Type B pancreatic cell (in vitro differentiated cells): ENCODE results near the gene NEU4. TPM values are rescaled to one million over a fixed set of nuclear protein-coding genes. Genes with fewer than 3 reads are reported as not detected.
"Not testable (repeated sequence)": the region's sequence is repeated elsewhere in the genome, so short reads cannot be mapped to it uniquely, and the experiment has no call there.

Source experiments
- DNase-seq: peaks from one replicate; pipeline ENCODE4 v3.0.0; 2021; ENCODE audit warnings: mixed read lengths; ENCODE audit not compliant: unreplicated experiment; ENCODE audit errors: extremely low spot score
- H3K27ac Mint-ChIP-seq: 2 replicates; pipeline ENCODE4 v1.8.0; 2021; ENCODE audit warnings: mild to moderate bottlenecking, mixed read lengths
- H3K27me3 Mint-ChIP-seq: 2 replicates; pipeline ENCODE4 v1.8.0; 2021; ENCODE audit warnings: mixed read lengths
- H3K36me3 Mint-ChIP-seq: 2 replicates; pipeline ENCODE4 v1.8.0; 2021; ENCODE audit warnings: mixed read lengths
- H3K4me1 Mint-ChIP-seq: one replicate; pipeline ENCODE4 v1.8.0; 2021; ENCODE audit warnings: mixed read lengths; ENCODE audit not compliant: unreplicated experiment
- H3K4me3 Mint-ChIP-seq: 2 replicates; pipeline ENCODE4 v1.8.0; 2021; ENCODE audit warnings: mild to moderate bottlenecking, mixed read lengths
- H3K9me3 Mint-ChIP-seq: 2 replicates; pipeline ENCODE4 v1.8.0; 2021; ENCODE audit warnings: mixed read lengths
- total RNA-seq: library from RNA; stranded (reverse); gene quantifications from 2 replicates; pipeline ENCODE4 v1.2.1, GENCODE V29; 2021; ENCODE audit warnings: low replicate concordance
- TF ChIP-seq, protein P1 (sequence below): fragments of 200-600 bp; sonication (generic); conservative IDR thresholded peaks from 2 replicates; pipeline ENCODE4 v1.5.0; 2021; ENCODE audit warnings: antibody characterized with exemption, mild to moderate bottlenecking

NEU4 gene
- total RNA-seq, 1 donor from 2014 or later, result 0.51 TPM

DNA sequence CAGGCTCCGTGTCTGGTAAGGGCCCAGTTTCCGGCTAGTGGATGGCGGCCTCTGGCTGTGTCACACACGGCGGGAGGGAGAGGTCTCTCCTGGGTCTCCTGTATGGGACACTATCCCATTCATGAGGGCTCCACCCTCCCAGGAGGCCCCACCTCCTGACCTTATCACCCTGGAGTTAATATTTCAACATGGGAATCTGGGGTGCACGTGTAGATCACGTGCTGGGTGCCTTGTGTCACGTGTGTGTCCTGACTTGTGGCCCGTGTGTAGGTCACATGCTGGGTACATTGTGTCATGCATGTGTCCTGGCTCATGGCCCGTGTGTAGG is 9.9 kb downstream of the NEU4 start:
- TF ChIP-seq, protein P1, sequence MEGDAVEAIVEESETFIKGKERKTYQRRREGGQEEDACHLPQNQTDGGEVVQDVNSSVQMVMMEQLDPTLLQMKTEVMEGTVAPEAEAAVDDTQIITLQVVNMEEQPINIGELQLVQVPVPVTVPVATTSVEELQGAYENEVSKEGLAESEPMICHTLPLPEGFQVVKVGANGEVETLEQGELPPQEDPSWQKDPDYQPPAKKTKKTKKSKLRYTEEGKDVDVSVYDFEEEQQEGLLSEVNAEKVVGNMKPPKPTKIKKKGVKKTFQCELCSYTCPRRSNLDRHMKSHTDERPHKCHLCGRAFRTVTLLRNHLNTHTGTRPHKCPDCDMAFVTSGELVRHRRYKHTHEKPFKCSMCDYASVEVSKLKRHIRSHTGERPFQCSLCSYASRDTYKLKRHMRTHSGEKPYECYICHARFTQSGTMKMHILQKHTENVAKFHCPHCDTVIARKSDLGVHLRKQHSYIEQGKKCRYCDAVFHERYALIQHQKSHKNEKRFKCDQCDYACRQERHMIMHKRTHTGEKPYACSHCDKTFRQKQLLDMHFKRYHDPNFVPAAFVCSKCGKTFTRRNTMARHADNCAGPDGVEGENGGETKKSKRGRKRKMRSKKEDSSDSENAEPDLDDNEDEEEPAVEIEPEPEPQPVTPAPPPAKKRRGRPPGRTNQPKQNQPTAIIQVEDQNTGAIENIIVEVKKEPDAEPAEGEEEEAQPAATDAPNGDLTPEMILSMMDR, result no peak
- no peak overlapping the region for H3K27ac Mint-ChIP-seq
- no peak overlapping the region for H3K4me3 Mint-ChIP-seq
- peak; percentile 39 for DNase-seq
- peaks cover 2% of the 10 kb centered on the region for H3K4me1 Mint-ChIP-seq
- H3K27me3 Mint-ChIP-seq, result peaks cover 8% of the 10 kb centered on the region
- no peaks in the 10 kb centered on the region for H3K36me3 Mint-ChIP-seq
- peaks cover 3% of the 10 kb centered on the region for H3K9me3 Mint-ChIP-seq

DNA sequence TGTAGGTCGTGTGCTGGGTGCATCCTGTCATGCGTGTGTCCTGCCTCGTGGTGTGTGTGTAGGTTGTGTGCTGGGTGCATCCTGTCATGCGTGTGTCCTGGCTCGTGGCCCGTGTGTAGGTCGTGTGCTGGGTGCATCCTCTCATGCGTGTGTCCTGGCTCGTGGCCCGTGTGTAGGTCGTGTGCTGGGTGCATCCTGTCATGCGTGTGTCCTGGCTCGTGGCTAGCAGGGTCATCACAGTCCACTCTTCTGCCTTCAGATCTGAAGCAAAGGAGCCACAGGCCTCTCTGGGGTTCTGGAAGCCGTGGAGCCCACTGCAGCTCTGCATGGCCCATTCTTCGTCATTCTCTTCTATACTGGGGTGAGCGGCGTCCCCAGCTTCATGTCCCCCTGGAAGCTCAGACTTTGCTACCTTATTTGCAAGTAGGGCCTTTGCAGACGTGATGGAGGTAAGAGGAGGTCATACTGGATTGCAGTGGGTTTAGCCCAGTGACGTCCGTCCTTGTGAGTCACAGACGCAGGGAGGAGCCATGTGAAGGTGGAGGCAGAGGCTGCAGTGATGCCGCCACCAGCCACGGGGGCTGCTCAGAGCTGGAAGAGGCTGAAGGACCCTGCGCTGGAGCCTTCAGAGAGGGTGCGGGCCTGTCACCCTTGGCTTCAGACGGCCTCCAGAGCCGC is 11.1 kb downstream of the NEU4 start:
- H3K4me1 Mint-ChIP-seq, H3K9me3 Mint-ChIP-seq, H3K36me3 Mint-ChIP-seq, DNase-seq, H3K4me3 Mint-ChIP-seq, H3K27ac Mint-ChIP-seq: not testable (repeated sequence)
- peaks cover 12% of the 10 kb centered on the region for H3K27me3 Mint-ChIP-seq

DNA sequence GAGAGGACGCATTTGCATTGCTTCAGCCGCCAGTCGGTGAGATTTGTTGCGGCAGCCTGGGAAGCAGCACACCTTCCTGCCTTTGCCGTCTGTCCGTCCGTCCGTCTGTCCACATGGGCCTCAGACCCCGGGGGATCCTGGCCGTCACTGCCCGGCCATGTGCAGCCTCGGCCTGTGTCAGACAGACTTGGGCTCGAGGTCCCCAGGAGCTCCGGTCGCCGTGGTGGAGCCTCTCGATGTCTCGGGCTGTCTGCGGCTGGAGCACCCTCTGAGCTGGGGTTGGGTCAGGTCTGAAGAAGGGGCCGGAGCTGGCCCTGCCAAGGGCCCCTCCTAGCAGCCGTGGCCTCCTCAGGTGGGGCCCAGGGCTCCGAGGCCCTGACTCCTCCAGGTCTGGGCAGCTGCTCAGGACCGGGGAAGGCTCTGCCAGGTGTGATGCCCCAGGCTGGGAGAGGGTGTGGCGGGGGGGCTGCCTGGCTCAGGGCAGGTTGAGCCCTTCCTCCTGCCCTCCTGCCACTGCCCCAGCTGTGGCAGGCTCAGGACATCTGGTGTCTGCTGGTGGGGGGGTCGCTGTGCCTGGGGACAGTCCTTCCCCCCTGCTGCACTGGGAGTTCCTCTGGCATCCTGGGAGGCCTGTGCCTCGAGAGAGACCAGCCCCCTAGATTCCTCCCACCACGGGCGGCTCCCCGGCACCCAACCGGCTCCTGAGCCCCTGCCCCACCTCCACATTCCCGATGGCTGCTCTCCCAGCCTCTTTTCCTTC is 11.8 kb downstream of the NEU4 start:
- H3K9me3 Mint-ChIP-seq, result peaks cover 10% of the 10 kb centered on the region
- no peaks in the 10 kb centered on the region for H3K36me3 Mint-ChIP-seq
- TF ChIP-seq, protein P1, result no peak
- peaks cover 3% of the 10 kb centered on the region for H3K4me1 Mint-ChIP-seq
- no peak overlapping the region for H3K27ac Mint-ChIP-seq
- no peak for DNase-seq
- H3K4me3 Mint-ChIP-seq, result no peak overlapping the region
- peaks cover 12% of the 10 kb centered on the region for H3K27me3 Mint-ChIP-seq

- peaks cover 3% of the 10 kb centered on the region for H3K4me1 Mint-ChIP-seq
- H3K27me3 Mint-ChIP-seq, result peaks cover 14% of the 10 kb centered on the region
- peaks cover 10% of the 10 kb centered on the region for H3K9me3 Mint-ChIP-seq
- TF ChIP-seq, protein P1, result no peak
- no peak overlapping the region for H3K27ac Mint-ChIP-seq
- no peak for DNase-seq
- no peaks in the 10 kb centered on the region for H3K36me3 Mint-ChIP-seq
- no peak overlapping the region for H3K4me3 Mint-ChIP-seq
Measured at GRCh38 chr2:241821460-241822263, 12.7 kb downstream of the NEU4 start.

- TF ChIP-seq, protein P1, result no peak
- peaks cover 3% of the 10 kb centered on the region for H3K4me1 Mint-ChIP-seq
- peaks cover 11% of the 10 kb centered on the region for H3K9me3 Mint-ChIP-seq
- H3K27me3 Mint-ChIP-seq, result peaks cover 16% of the 10 kb centered on the region
- DNase-seq, result no peak
- H3K36me3 Mint-ChIP-seq, result no peaks in the 10 kb centered on the region
- H3K27ac Mint-ChIP-seq, result no peak overlapping the region
- no peak overlapping the region for H3K4me3 Mint-ChIP-seq
Measured at GRCh38 chr2:241822264-241822623, 13.3 kb downstream of the NEU4 start.

DNA sequence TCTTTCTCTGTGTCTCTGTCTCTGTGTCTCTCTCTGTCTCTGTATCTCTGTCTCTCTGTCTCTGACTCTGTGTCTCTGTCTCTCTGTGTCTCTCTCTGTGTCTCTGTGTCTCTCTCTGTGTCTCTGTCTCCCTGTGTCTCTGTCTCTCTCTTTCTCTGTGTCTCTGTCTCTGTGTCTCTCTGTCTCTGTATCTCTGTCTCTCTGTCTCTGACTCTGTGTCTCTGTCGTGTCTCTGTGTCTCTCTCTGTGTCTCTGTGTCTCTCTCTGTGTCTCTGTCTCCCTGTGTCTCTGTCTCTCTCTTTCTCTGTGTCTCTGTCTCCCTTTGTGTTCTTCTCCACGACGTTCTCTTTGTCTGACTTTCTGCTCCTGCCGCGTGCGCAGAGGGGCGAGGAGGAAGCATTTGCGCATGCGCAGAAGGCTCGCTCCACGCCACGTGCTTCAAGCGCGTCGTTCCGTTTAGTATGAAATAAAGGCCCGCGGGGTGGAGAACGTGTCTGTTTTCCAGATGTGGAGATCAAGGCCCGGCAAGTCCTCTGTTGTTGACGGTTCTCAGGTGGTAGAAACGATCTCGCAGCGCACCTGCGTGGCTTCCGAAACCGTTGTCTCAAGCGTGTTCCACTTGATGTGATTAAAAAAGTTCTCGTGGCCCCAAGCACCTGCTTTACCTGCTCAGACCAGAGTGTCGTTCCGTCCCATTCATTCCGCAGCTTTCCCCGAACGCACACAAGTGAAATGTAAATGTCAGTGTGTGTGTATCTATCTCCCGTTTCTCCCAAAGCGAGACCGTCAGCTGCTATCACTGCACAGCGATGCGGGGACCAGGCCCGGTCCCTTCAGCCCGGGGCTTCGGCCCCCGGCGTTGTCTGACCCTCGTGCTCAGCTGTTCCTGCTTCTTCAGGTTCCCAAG is 14.8 kb downstream of the NEU4 start:
- H3K9me3 Mint-ChIP-seq, result peaks cover 19% of the 10 kb centered on the region
- peak overlapping the region; percentile 58 for H3K27ac Mint-ChIP-seq
- H3K27me3 Mint-ChIP-seq, result peaks cover 18% of the 10 kb centered on the region
- DNase-seq, H3K4me1 Mint-ChIP-seq, H3K36me3 Mint-ChIP-seq: not testable (repeated sequence)
- peak overlapping the region; percentile 31 for H3K4me3 Mint-ChIP-seq
